NCI-H345 treated with DMSO at 0.1 percent for 48 hours (cell line): Measurements from ENCODE around the gene GALE.

Experiments
- DNase-seq: peaks from one replicate; lab custom pipeline; 2025; ENCODE audit not compliant: unreplicated experiment; lab: John Stamatoyannopoulos, UW

The GALE gene

DNA sequence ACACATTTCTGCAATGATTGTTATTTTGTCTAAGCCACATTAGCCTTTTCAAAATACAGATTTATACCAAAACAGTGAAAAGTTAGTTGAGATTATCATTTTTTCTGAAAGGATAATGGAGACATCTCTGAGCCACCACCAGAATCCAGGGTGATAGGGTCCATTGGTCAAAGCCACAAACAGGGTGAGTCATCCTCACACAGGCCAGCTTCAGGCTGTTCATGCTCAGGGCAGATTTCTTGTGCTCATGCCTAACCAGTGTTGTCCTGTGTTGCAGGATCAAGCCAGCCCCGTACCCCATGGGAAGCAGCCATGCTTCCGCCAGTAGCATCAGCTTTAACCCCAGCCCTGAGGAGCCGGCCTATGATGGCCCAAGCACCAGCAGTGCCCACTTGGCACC lies 43.9 kb downstream of the GALE start:
- DNase-seq: no peak

DNA sequence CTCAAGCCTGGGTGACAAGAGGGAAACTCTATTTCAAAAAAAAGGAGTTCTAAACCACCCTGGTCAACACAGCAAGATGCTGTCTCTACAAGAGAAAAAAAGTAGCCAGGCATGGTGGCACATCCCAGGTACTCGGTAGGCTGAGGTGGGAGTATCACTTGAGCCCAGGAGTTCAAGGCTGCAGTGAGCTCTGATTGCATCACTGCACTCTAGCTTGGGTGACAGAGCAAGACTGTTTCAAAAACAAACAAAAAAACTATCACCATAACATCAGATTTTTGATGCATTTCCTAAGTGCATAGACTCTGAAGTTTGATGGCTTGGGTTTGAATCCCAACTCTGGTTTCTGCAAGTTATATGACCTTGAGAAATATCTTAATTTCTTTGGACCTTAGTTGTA lies 47.6 kb downstream of the GALE start:
- DNase-seq: no peak

- DNase-seq: no peak
Observed at GRCh38 chr1:23751815-23752200, 48.7 kb downstream of the GALE start.

GRCh38 chr1:23751050-23751814 lies 49.3 kb downstream of the GALE start:
- no peak for DNase-seq

DNA sequence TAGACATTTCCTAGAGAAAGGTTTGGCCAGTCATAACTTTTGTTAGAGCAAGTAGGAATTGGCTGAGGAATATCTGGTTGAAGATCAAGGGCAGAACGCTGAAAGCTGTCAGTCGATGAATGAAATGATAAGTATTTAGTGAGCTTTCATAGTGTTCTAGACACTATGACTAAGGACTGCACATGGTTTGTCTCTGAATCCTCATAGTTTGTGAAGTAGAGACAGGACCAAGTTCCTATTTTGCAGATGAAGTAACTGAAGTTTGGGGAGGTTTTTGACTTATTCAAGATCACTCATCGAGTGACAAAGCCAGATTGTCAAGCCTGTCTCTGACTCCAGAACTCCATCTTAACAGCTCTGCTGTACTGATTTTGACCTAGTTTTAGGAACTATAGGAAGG lies 52.5 kb downstream of the GALE start:
- DNase-seq: no peak
